HG02610 (cell line): Measurements from ENCODE around the gene OR6C76.

Source experiments
- ATAC-seq: cut with Tn5 transposase; IDR thresholded peaks from one replicate; pipeline ENCODE4 v1.9.1; 2021; ENCODE audit warnings: mild to moderate bottlenecking, moderate library complexity; ENCODE audit not compliant: unreplicated experiment

Gene OR6C76

DNA sequence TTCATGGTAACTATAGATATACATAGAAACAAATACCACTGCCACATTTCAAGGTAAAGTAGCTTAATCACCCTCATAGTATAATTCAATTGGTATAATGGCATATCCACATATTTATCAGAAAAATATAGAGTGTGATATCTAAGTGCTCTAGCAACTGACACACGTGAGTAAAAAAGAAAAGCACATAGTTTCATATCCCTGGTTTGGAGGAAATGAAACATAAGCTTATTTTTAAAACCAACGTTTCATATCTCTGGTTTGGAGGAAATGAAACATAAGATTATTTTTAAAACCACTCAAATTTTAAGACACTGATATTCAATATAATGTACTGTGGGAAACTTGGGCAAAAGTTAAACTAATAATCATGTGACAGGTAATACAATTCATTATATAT lies 41.8 kb downstream of the OR6C76 start:
- ATAC-seq = no peak

- ATAC-seq = no peak
Observed at GRCh38 chr12:55469291-55469690, 43.2 kb downstream of the OR6C76 start.

GRCh38 chr12:55470088-55470829 lies 44.2 kb downstream of the OR6C76 start, which contains the start of gene OR6C70:
Gene OR6C70 (minus strand): TSS chr12:55470138. CDS start chr12:55470138, 0 bp downstream.
- no peak for ATAC-seq

GRCh38 chr12:55472264-55472663 lies 46.2 kb downstream of the OR6C76 start:
- no peak for ATAC-seq
